GM21423 (cell line): ENCODE results near the gene SZT2.

Source experiments
- ATAC-seq: cut with Tn5 transposase; IDR thresholded peaks from one replicate; pipeline ENCODE4 v1.9.1; 2021; ENCODE audit warnings: mild to moderate bottlenecking, moderate library complexity; ENCODE audit not compliant: unreplicated experiment

SZT2 gene

GRCh38 chr1:43389326-43390313 is at the start of gene SZT2, which contains the start of gene MED8:
Gene SZT2, plus strand, starts transcription at chr1:43389899. Its CDS starts 70 bp downstream, at chr1:43389969.
Gene MED8, minus strand, starts transcription at chr1:43389800. Its CDS starts 36 bp downstream, at chr1:43389764.
- ATAC-seq, result peak; percentile 94

- ATAC-seq, result no peak
Observed at GRCh38 chr1:43340559-43340958, 49.1 kb upstream of the SZT2 start.

- ATAC-seq, result no peak
Observed at GRCh38 chr1:43344267-43344850, 45.3 kb upstream of the SZT2 start.

GRCh38 chr1:43345120-43345519 is 44.6 kb upstream of the SZT2 start:
- no peak for ATAC-seq

- ATAC-seq, result no peak
Observed at GRCh38 chr1:43346636-43347035, 43.1 kb upstream of the SZT2 start.

GRCh38 chr1:43348343-43348808 is 41.3 kb upstream of the SZT2 start:
- ATAC-seq, result no peak

- peak; percentile 58 for ATAC-seq
Observed at GRCh38 chr1:43348809-43349593, 40.7 kb upstream of the SZT2 start.

GRCh38 chr1:43349594-43350306 is 39.9 kb upstream of the SZT2 start:
- ATAC-seq, result no peak

- ATAC-seq, result no peak
Observed at GRCh38 chr1:43350976-43351375, 38.7 kb upstream of the SZT2 start.

GRCh38 chr1:43351421-43352350 is 38.0 kb upstream of the SZT2 start:
- ATAC-seq, result no peak

GRCh38 chr1:43352351-43352705 is 37.4 kb upstream of the SZT2 start:
- no peak for ATAC-seq

- no peak for ATAC-seq
Observed at GRCh38 chr1:43352881-43353280, 36.8 kb upstream of the SZT2 start.

- no peak for ATAC-seq
Observed at GRCh38 chr1:43354471-43354870, 35.2 kb upstream of the SZT2 start.

- no peak for ATAC-seq
Observed at GRCh38 chr1:43354936-43355335, 34.8 kb upstream of the SZT2 start.

GRCh38 chr1:43357251-43357650 is 32.4 kb upstream of the SZT2 start:
- ATAC-seq, result no peak

- peak; percentile 9 for ATAC-seq
Observed at GRCh38 chr1:43358121-43358745, 31.5 kb upstream of the SZT2 start.

- peak; percentile 96 for ATAC-seq
Observed at GRCh38 chr1:43358746-43359693, 30.7 kb upstream of the SZT2 start, which contains the start of gene CDC20. Gene CDC20, plus strand, starts transcription at chr1:43358981. Its CDS starts 235 bp downstream, at chr1:43359216.

GRCh38 chr1:43359696-43360095 is 30.0 kb upstream of the SZT2 start:
- ATAC-seq, result no peak
